Prostate gland (tissue), 2 donors: ENCODE data around the gene ASTL.
"Not testable (repeated sequence)": the region's sequence is repeated elsewhere in the genome, so short reads cannot be mapped to it uniquely, and the experiment has no call there.

Experiments used
- POLR2A ChIP-seq: fragments of 450-650 bp; IDR thresholded peaks from one replicate; pipeline ENCODE4 v1.6.1; 2016; ENCODE audit warnings: antibody characterized with exemption, mild to moderate bottlenecking
- POLR2AphosphoS5 ChIP-seq: sonication (generic); formaldehyde crosslinking; IDR thresholded peaks from one replicate; pipeline ENCODE4 v1.6.1; 2017; ENCODE audit warnings: antibody characterized with exemption
- TF ChIP-seq, protein P1 (sequence below), 4 experiments: fragments of 200-600 bp in 2 of 4; fragments of 450-650 bp in 2 of 4; sonication (generic) in 2 of 4; IDR thresholded peaks; 1 replicate in 3 of 4; 2 replicates in 1 of 4; pipeline ENCODE4 v1.5.1; 2016 to 2019; ENCODE audit warnings: antibody characterized with exemption in 4 of 4, mild to moderate bottlenecking in 2 of 4, moderate library complexity in 2 of 4

DNA sequence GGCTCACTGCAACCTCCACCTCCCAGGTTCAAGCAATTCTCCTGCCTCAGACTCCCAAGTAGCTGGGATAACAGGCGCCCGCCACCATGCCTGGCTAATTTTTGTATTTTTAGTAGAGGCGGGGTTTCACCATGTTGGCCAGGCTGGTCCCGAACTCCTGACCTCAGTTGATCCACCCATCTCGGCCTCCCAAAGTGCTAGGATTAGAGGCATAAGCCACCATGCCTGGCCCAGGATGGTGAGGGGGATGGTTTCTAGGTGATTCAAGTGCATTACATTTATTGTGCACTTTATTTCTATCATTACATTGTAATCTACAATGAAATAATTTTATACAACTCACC is 3.3 kb upstream of the ASTL start:
- TF ChIP-seq, protein P1, sequence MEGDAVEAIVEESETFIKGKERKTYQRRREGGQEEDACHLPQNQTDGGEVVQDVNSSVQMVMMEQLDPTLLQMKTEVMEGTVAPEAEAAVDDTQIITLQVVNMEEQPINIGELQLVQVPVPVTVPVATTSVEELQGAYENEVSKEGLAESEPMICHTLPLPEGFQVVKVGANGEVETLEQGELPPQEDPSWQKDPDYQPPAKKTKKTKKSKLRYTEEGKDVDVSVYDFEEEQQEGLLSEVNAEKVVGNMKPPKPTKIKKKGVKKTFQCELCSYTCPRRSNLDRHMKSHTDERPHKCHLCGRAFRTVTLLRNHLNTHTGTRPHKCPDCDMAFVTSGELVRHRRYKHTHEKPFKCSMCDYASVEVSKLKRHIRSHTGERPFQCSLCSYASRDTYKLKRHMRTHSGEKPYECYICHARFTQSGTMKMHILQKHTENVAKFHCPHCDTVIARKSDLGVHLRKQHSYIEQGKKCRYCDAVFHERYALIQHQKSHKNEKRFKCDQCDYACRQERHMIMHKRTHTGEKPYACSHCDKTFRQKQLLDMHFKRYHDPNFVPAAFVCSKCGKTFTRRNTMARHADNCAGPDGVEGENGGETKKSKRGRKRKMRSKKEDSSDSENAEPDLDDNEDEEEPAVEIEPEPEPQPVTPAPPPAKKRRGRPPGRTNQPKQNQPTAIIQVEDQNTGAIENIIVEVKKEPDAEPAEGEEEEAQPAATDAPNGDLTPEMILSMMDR (IDR thresholded peaks at IDR 0.05) = not testable (repeated sequence)
- not testable (repeated sequence) for TF ChIP-seq POLR2A, POLR2AphosphoS5
